K562 (cell line): ENCODE results near the gene ARID5B. TPM values are rescaled to one million over a fixed set of nuclear protein-coding genes. Genes with fewer than 3 reads are reported as not detected.

Source experiments
- ATAC-seq: fragments of 200-7000 bp; cut with Tn5 transposase; 3 replicates; pipeline ENCODE4 v1.9.1; 2020; ENCODE audit warnings: moderate library complexity
- BruUV-seq: library from RNA; stranded (reverse); fragments of 400-500 nt; replicated peaks from 2 replicates; lab custom pipeline; 2021; lab: Mats Ljungman, UMichigan
- CTCF ChIA-PET: fragments of 300-600 bp; formaldehyde crosslinking; extraction: SDS; loops from one replicate; lab custom pipeline; 2021; ENCODE audit warnings: low intra/inter-chr PET ratio; lab: Yijun Ruan, JAX
- POLR2A ChIA-PET: fragments of 300-600, 350-650 bp; sonication (Branson Sonifier 250); formaldehyde crosslinking; extraction: SDS; loops from one replicate; lab custom pipeline; 2021; ENCODE audit warnings: antibody characterized with exemption, inconsistent platforms; lab: Yijun Ruan, JAX
- DNase-seq, 4 experiments: peaks; one replicate each; pipeline versions ENCODE4 v3.0.0 to v3.0.0-alpha.2; 2011 to 2018; ENCODE audit warnings: low spot score in 3 of 4, mixed read lengths in 3 of 4; ENCODE audit errors: extremely low read depth in 1 of 4
- FAIRE-seq: peaks from 2 replicates; lab custom pipeline; 2011; peaks lifted over from hg19 to GRCh38; lab: Jason Lieb, UNC
- H2AFZ ChIP-seq: 2 replicates; pipeline ENCODE4 v1.6.0; 2011; ENCODE audit warnings: low read depth, low read length, control low read depth, inconsistent platforms
- H3K27ac ChIP-seq: fragments of 200-600 bp; 3 replicates; pipeline ENCODE4 v1.8.0; 2011; ENCODE audit warnings: low read depth, mild to moderate bottlenecking, control low read depth, inconsistent platforms, low read length, moderate library complexity, mixed read lengths; ENCODE audit errors: extremely low read depth
- H3K27me3 ChIP-seq, 2 experiments: fragments of 300-600 bp in 1 of 2; 2 replicates in 1 of 2; 3 replicates in 1 of 2; pipeline versions ENCODE4 v1.6.0 to v1.8.0; 2011; ENCODE audit warnings: inconsistent platforms in 2 of 2, low read length in 2 of 2, mild to moderate bottlenecking in 1 of 2, mixed read lengths in 1 of 2, moderate library complexity in 1 of 2; ENCODE audit not compliant: control insufficient read depth in 2 of 2, insufficient read depth in 2 of 2
- H3K36me3 ChIP-seq: fragments of 300-600 bp; 3 replicates; pipeline ENCODE4 v1.8.0; 2011; ENCODE audit warnings: mild to moderate bottlenecking, low read length, inconsistent platforms; ENCODE audit not compliant: control insufficient read depth, insufficient read depth
- H3K4me1 ChIP-seq, 2 experiments: fragments of 200-600 bp in 1 of 2; replicated peaks in 1 of 2; 2 replicates in 1 of 2; 3 replicates in 1 of 2; pipeline versions ENCODE4 v1.5.1 to v1.8.0; 2011; ENCODE audit warnings: inconsistent platforms in 2 of 2, low read length in 2 of 2, mild to moderate bottlenecking in 1 of 2, mixed read lengths in 1 of 2, moderate library complexity in 1 of 2; ENCODE audit not compliant: control insufficient read depth in 2 of 2, insufficient read depth in 2 of 2
- H3K4me2 ChIP-seq: 2 replicates; pipeline ENCODE4 v1.6.1; 2011; ENCODE audit warnings: low read length, control low read depth, inconsistent platforms, mixed read lengths; ENCODE audit not compliant: insufficient read depth
- H3K4me3 ChIP-seq: fragments of 200-600 bp; sonication (generic), shearing (Covaris generic); 2 replicates; pipeline ENCODE4 v1.5.1; 2016; ENCODE audit warnings: control low read depth, inconsistent platforms
- H3K79me2 ChIP-seq: fragments of 200-600 bp; 3 replicates; pipeline ENCODE4 v1.8.0; 2011; ENCODE audit warnings: low read length, inconsistent platforms; ENCODE audit not compliant: control insufficient read depth, insufficient read depth
- H3K9ac ChIP-seq, 2 experiments: 2 replicates each; pipeline versions ENCODE4 v1.6.0 to v1.6.1; 2011; ENCODE audit warnings: low read depth in 2 of 2, low read length in 2 of 2, control low read depth in 1 of 2, inconsistent platforms in 1 of 2, mild to moderate bottlenecking in 1 of 2, mixed read lengths in 1 of 2; ENCODE audit not compliant: insufficient read depth in 1 of 2
- H3K9me1 ChIP-seq: one replicate; pipeline ENCODE4 v1.6.0; 2011; ENCODE audit warnings: inconsistent platforms, mild to moderate bottlenecking, low read length, moderate library complexity; ENCODE audit not compliant: control insufficient read depth, insufficient read depth
- H3K9me3 ChIP-seq: replicated peaks from 2 replicates; pipeline ENCODE4 v1.5.1; 2011; ENCODE audit warnings: low read depth, low read length, inconsistent platforms; ENCODE audit not compliant: control insufficient read depth, insufficient read depth
- H4K20me1 ChIP-seq: replicated peaks from 2 replicates; pipeline ENCODE4 v1.6.1; 2011; ENCODE audit warnings: low read length, inconsistent platforms, mixed read lengths; ENCODE audit not compliant: control insufficient read depth, insufficient read depth
- SETDB1 ChIP-seq: IDR thresholded peaks from one replicate; pipeline ENCODE4 v1.6.1; 2012; ENCODE audit warnings: low read length, control low read depth, inconsistent platforms
- SIX5 ChIP-seq, 2 experiments: IDR thresholded peaks; 2 replicates each; pipeline ENCODE4 v1.6.1; 2011; ENCODE audit warnings: low read length in 2 of 2, borderline replicate concordance in 1 of 2, low read depth in 1 of 2, mild to moderate bottlenecking in 1 of 2, moderate library complexity in 1 of 2; ENCODE audit not compliant: insufficient read depth in 1 of 2
- SMARCA5 ChIP-seq: fragments of 450-650 bp; IDR thresholded peaks from 2 replicates; pipeline ENCODE4 v1.6.1; 2016
- STAG1 ChIP-seq: sonication (generic); formaldehyde crosslinking; IDR thresholded peaks from 2 replicates; pipeline ENCODE4 v1.5.0; 2020; ENCODE audit warnings: missing genetic modification reagents, borderline replicate concordance
- TFE3 ChIP-seq: fragments of 450-650 bp; formaldehyde crosslinking; IDR thresholded peaks from 2 replicates; pipeline ENCODE4 v1.4.0; 2020; ENCODE audit warnings: mild to moderate bottlenecking, mixed read lengths
- U2AF1 ChIP-seq: fragments of 200-400 bp; formaldehyde crosslinking; optimal IDR thresholded peaks from 2 replicates; pipeline ENCODE3; 2017; ENCODE audit warnings: mild to moderate bottlenecking, low read depth, low read length, moderate library complexity
- ZNF280A ChIP-seq: fragments of 450-650 bp; IDR thresholded peaks from 2 replicates; pipeline ENCODE4 v1.6.1; 2018; ENCODE audit warnings: mild to moderate bottlenecking, low read depth; ENCODE audit not compliant: partially characterized antibody
- ZNF280B ChIP-seq: fragments of 250-450 bp; sonication (Bioruptor Pico); IDR thresholded peaks from 2 replicates; pipeline ENCODE4 v1.5.1; 2021; ENCODE audit warnings: mild to moderate bottlenecking
- ZNF354B ChIP-seq: fragments of 250-450 bp; sonication (Bioruptor Pico); IDR thresholded peaks from 2 replicates; pipeline ENCODE4 v1.4.0; 2020
- WGBS: fragments of 100-300 bp; shearing (Covaris generic); methylation state at CpG from one replicate; pipeline ENCODE4 v1.1.6; 2016; ENCODE audit warnings: low coverage, mixed read lengths; ENCODE audit not compliant: insufficient coverage; ENCODE audit errors: missing lambda C conversion rate; 5-methylcytosine and 5-hydroxymethylcytosine counted together
- in situ Hi-C: fragments of 300-500 bp; cut with MboI; formaldehyde crosslinking; loops from 4 replicates; pipeline ENCODE4 v1.15.0; 2018; ENCODE audit warnings: inconsistent platforms, mixed read lengths
- intact Hi-C: fragments of 100-400 bp; cut with micrococcal nuclease; formaldehyde crosslinking; loops from 2 replicates; pipeline ENCODE4 v1.14.2; 2022
- polyA plus RNA-seq, 8 experiments: library from polyadenylated mRNA; depleted of rRNA in 4 of 8; stranded (reverse) in 5 of 8; unstranded in 3 of 8; fragments of >200 nt; fragmentation: Nextera tagmentation in 2 of 8; fragmentation: Illumina TruSeq in 1 of 8; extraction: Ambion mirVana in 2 of 8; extraction: Trizol in 1 of 8; gene quantifications; 2 replicates each; pipeline versions ENCODE4 v1.2.1 to v1.2.3, GENCODE V29; 2011 to 2014; ENCODE audit warnings: inconsistent platforms in 1 of 8, missing spikeins in 1 of 8
- total RNA-seq, 7 experiments: library from RNA; depleted of rRNA in 6 of 7; stranded (reverse); fragments of >200 nt in 6 of 7; fragmentation: Illumina TruSeq in 2 of 7; extraction: Trizol in 2 of 7; gene quantifications; 2 replicates each; pipeline versions ENCODE4 v1.2.1 to v1.2.3, GENCODE V29; 2011 to 2021; ENCODE audit warnings: low replicate concordance in 1 of 7

The ARID5B gene
- total and polyA plus RNA-seq, 9 of the 15 experiments (the other 6 are each of a cell fraction or from before 2014, with no cell fraction given), result 0.48 to 1.6 (median 0.80) TPM

- POLR2A ChIA-PET, result interaction anchor here (0.7 to 0.8 kb wide), 2 partner anchors 14 to 304 kb away, joined by 3 read pairs; no protein-coding TSS in a partner anchor
- Histone ChIP-seq H4K20me1 (no peaks in the 10 kb centered on the region), H3K9me1 (no peaks in the 10 kb centered on the region), H2AFZ (no peak overlapping the region), H3K4me2 (no peak overlapping the region), H3K36me3 (no peaks in the 10 kb centered on the region), H3K4me1 (0 out of 5 replicates have a peak, but pooled peaks cover 0 to 3% of the 10 kb centered on the region in 2 experiments), H3K27ac (no peak overlapping the region), H3K9ac (no peak overlapping the region), H3K9me3 (no peaks in the 10 kb centered on the region), H3K4me3 (no peak overlapping the region), H3K27me3 (no peaks in the 10 kb centered on the region; a peak in 1 of 5 replicates), H3K79me2 (no peaks in the 10 kb centered on the region)
- CTCF ChIA-PET, result no interaction called here
- in situ Hi-C loops, result no loop called here
- intact Hi-C loops, result no loop called here
- FAIRE-seq, result no peak
- ATAC-seq, result no peak
- no peak for DNase-seq
- BruUV-seq, result no TSS peak
- 41% methylated on average over 7 of the region's 7 CpGs for WGBS
- TF ChIP-seq U2AF1 (no peak), SMARCA5 (no peak), STAG1 (CRISPR knock-in tag) (no peak)
Observed at GRCh38 chr10:62068464-62068863, 167.0 kb downstream of the ARID5B start.

GRCh38 chr10:62069452-62070178 is 168.1 kb downstream of the ARID5B start:
- H4K20me1 ChIP-seq, result no peaks in the 10 kb centered on the region
- no peaks in the 10 kb centered on the region; a peak in 1 of 5 replicates for H3K27me3 ChIP-seq
- H3K4me2 ChIP-seq, result no peak overlapping the region
- no peak overlapping the region for H3K27ac ChIP-seq
- no peaks in the 10 kb centered on the region for H3K79me2 ChIP-seq
- no peaks in the 10 kb centered on the region for H3K36me3 ChIP-seq
- ATAC-seq, result no peak
- no peak overlapping the region for H3K9ac ChIP-seq
- no peak for FAIRE-seq
- in situ Hi-C loops (no loop called here), intact Hi-C loops (no loop called here)
- no peaks in the 10 kb centered on the region for H3K9me1 ChIP-seq
- no TSS peak for BruUV-seq
- no peak overlapping the region for H2AFZ ChIP-seq
- CTCF ChIA-PET, result no interaction called here
- no peaks in the 10 kb centered on the region for H3K4me1 ChIP-seq
- 36% methylated on average over 8 of the region's 8 CpGs for WGBS
- no peak for DNase-seq
- H3K9me3 ChIP-seq, result no peaks in the 10 kb centered on the region
- TF ChIP-seq SIX5 (IDR thresholded peaks at IDR 0.05; ENCODE audit: borderline replicate concordance in 1 of 2, insufficient read depth in 1 of 2, low read depth in 1 of 2, low read length in 2 of 2), result no peak
- TF ChIP-seq ZNF280A, result no peak
- peak; percentile 75 for TF ChIP-seq TFE3 (CRISPR knock-in tag)
- no peak for TF ChIP-seq ZNF354B (CRISPR knock-in tag)
- no peak for TF ChIP-seq ZNF280B (CRISPR knock-in tag)
- no peak for TF ChIP-seq SETDB1
- no peak overlapping the region for H3K4me3 ChIP-seq
- POLR2A ChIA-PET, result interaction anchor here (0.8 kb wide), 1 partner anchor 13 kb away, joined by 3 read pairs; no protein-coding TSS in a partner anchor
